ENCODE results near the gene MGST3. TPM values are rescaled to one million over a fixed set of nuclear protein-coding genes. Genes with fewer than 3 reads are reported as not detected.

The MGST3 gene
- total RNA-seq, 1 experiment from 2014 or later: 87.7 TPM

GRCh38 chr1:165674599-165674998 is 43.6 kb downstream of the MGST3 start:
- Histone ChIP-seq H3K56ac (ENCODE audit: insufficient read length, low read depth, low read length) (no peak overlapping the region), H4K8ac (replicated peaks; ENCODE audit: insufficient read length, low read depth, low read length) (no peak overlapping the region), H2AFZ (ENCODE audit: low read length) (no peak overlapping the region), H2AK5ac (ENCODE audit: insufficient read length, low read length) (no peak overlapping the region), H2BK20ac (ENCODE audit: low read depth, low read length, poor library complexity, severe bottlenecking) (no peak overlapping the region), H3K18ac (ENCODE audit: insufficient read length, low read depth, low read length) (no peak overlapping the region), H3K79me1 (ENCODE audit: insufficient read depth, low read depth, low read length, poor library complexity, severe bottlenecking) (no peaks in the 10 kb centered on the region), H3K9me3 (ENCODE audit: control insufficient read depth, low read depth, low read length) (no peaks in the 10 kb centered on the region), H3K4me2 (ENCODE audit: insufficient read depth, insufficient read length, low read length) (no peak overlapping the region), H2BK5ac (ENCODE audit: insufficient read length, low read length) (no peak overlapping the region), H3K14ac (ENCODE audit: insufficient read depth, low read length) (no peak overlapping the region), H3K4ac (ENCODE audit: low read depth, low read length) (no peak overlapping the region), H3T11ph (ENCODE audit: low read length) (no peak overlapping the region), H3K9ac (ENCODE audit: extremely low read depth, insufficient read length, low read length) (no peak overlapping the region), H4K5ac (ENCODE audit: insufficient read length, low read depth, low read length) (no peak overlapping the region), H2BK120ac (ENCODE audit: low read depth, low read length, poor library complexity, severe bottlenecking) (no peak overlapping the region), H3K27me3 (ENCODE audit: insufficient read depth, low read length) (no peaks in the 10 kb centered on the region), H3K4me1 (ENCODE audit: insufficient read depth, low read length) (no peaks in the 10 kb centered on the region), H3K27ac (ENCODE audit: insufficient read length, low read depth, low read length) (no peak overlapping the region), H2BK12ac (ENCODE audit: insufficient read length, low read depth, low read length) (no peak overlapping the region), H3K23me2 (ENCODE audit: insufficient read length, low read depth, low read length, poor library complexity, severe bottlenecking) (no peaks in the 10 kb centered on the region), H4K20me1 (ENCODE audit: control insufficient read depth, insufficient read depth, insufficient read length) (no peaks in the 10 kb centered on the region), H3K23ac (ENCODE audit: insufficient read length, low read depth, low read length) (no peak overlapping the region), H2BK15ac (ENCODE audit: low read depth, low read length) (no peak overlapping the region), H3K79me2 (ENCODE audit: insufficient read depth, low read length) (no peaks in the 10 kb centered on the region), H4K91ac (ENCODE audit: insufficient read length, low read depth, low read length) (no peak overlapping the region)
- H3K9me3 Mint-ChIP-seq: peaks cover 2 to 5% of the 10 kb centered on the region in 2 experiments; a peak in 3 of 5 replicates
- no peak for DNase-seq
- H3K27me3 Mint-ChIP-seq (ENCODE audit: low read depth): no peaks in the 10 kb centered on the region
- no peak overlapping the region for H3K27ac Mint-ChIP-seq
- H3K36me3 Mint-ChIP-seq (ENCODE audit: insufficient read depth in 1 of 3, low read depth in 3 of 3): peaks cover 33 to 65% (median 59%) of the 10 kb centered on the region in 3 experiments; a peak in 6 of 7 replicates
- no peaks in the 10 kb centered on the region for H3K4me1 Mint-ChIP-seq
- WGBS (ENCODE audit: extremely low coverage, insufficient read length, low lambda C conversion rate): no CpG with 5 or more reads among the region's 8 CpGs
- TF ChIP-seq CTCF (conservative IDR thresholded peaks at IDR 0.05): no peak
- no peak overlapping the region for H3K4me3 Mint-ChIP-seq

All from H9 (cell line).